ENCODE data around the gene SLC9A4.

- no peak for TF ChIP-seq CTCF (conservative IDR thresholded peaks at IDR 0.05; ENCODE audit: low read length)
- TF ChIP-seq EZH2phosphoT487 (IDR thresholded peaks at IDR 0.05; ENCODE audit: borderline replicate concordance, low read depth, low read length) = no peak
Observed at GRCh38 chr2:102499558-102499957, 26.5 kb downstream of the SLC9A4 start.
